H1 (cell line): ENCODE results near the gene RPL37A. TPM values are rescaled to one million over a fixed set of nuclear protein-coding genes. Genes with fewer than 3 reads are reported as not detected.

Source experiments
- CTCF ChIA-PET: fragments of 300-600 bp; sonication (Branson Sonifier 250); formaldehyde crosslinking; loops from one replicate; lab custom pipeline; 2021; ENCODE audit not compliant: partially characterized antibody; lab: Charles Lee
- POLR2A ChIA-PET: fragments of 300-600 bp; sonication (Branson Sonifier 250); formaldehyde crosslinking; loops from one replicate; lab custom pipeline; 2021; ENCODE audit warnings: inconsistent platforms; ENCODE audit not compliant: partially characterized antibody; lab: Charles Lee
- DNase-seq, 2 experiments: peaks; one replicate each; pipeline versions ENCODE4 v3.0.0 to v3.0.0-alpha.2; 2010 to 2022; ENCODE audit warnings: low spot score in 2 of 2, low read depth in 1 of 2, mixed read lengths in 1 of 2
- FAIRE-seq: peaks from 2 replicates; lab custom pipeline; 2011; peaks lifted over from hg19 to GRCh38; lab: Jason Lieb, UNC
- H2AFZ ChIP-seq: 2 replicates; pipeline ENCODE4 v1.8.1; 2012; ENCODE audit warnings: low read length, inconsistent platforms
- H2AK5ac ChIP-seq: 2 replicates; pipeline ENCODE4 v1.6.1; 2013; ENCODE audit warnings: low read depth, low read length
- H2BK120ac ChIP-seq: replicated peaks from 2 replicates; pipeline ENCODE3; 2013; ENCODE audit warnings: low read depth, low read length, inconsistent platforms
- H2BK12ac ChIP-seq: 2 replicates; pipeline ENCODE4 v1.6.1; 2013; ENCODE audit warnings: low read depth, low read length
- H2BK15ac ChIP-seq: 2 replicates; pipeline ENCODE4 v1.6.1; 2013; ENCODE audit warnings: low read length
- H2BK20ac ChIP-seq: 2 replicates; pipeline ENCODE4 v1.6.1; 2013; ENCODE audit warnings: low read length
- H2BK5ac ChIP-seq: 2 replicates; pipeline ENCODE4 v1.6.1; 2013; ENCODE audit warnings: low read depth, low read length
- H3K14ac ChIP-seq: 2 replicates; pipeline ENCODE4 v1.6.1; 2013; ENCODE audit warnings: inconsistent platforms; ENCODE audit not compliant: insufficient read length
- H3K18ac ChIP-seq: 2 replicates; pipeline ENCODE4 v1.6.1; 2013; ENCODE audit warnings: low read length; ENCODE audit errors: extremely low read depth
- H3K23ac ChIP-seq: 2 replicates; pipeline ENCODE4 v1.6.1; 2013; ENCODE audit warnings: inconsistent platforms; ENCODE audit not compliant: insufficient read length
- H3K23me2 ChIP-seq: 2 replicates; pipeline ENCODE4 v1.6.1; 2013; ENCODE audit warnings: low read depth, low read length
- H3K27ac ChIP-seq: 2 replicates; pipeline ENCODE4 v1.6.1; 2011; ENCODE audit warnings: low read depth, low read length, inconsistent platforms
- H3K27me3 ChIP-seq, 4 experiments: replicated peaks in 1 of 4; 1 replicate in 1 of 4; 2 replicates in 3 of 4; pipeline versions ENCODE4 v1.6.1 to v1.8.1; 2011 to 2013; ENCODE audit warnings: low read length in 3 of 4, mild to moderate bottlenecking in 3 of 4, inconsistent platforms in 2 of 4, mixed read lengths in 2 of 4, moderate library complexity in 1 of 4; ENCODE audit not compliant: control insufficient read depth in 3 of 4, insufficient read depth in 3 of 4; ENCODE audit errors: extremely low read depth in 1 of 4
- H3K36me3 ChIP-seq, 4 experiments: 2 replicates each; pipeline versions ENCODE4 v1.6.1 to v1.8.1; 2011 to 2013; ENCODE audit warnings: mild to moderate bottlenecking in 4 of 4, low read length in 3 of 4, moderate library complexity in 2 of 4, control low read depth in 1 of 4, inconsistent platforms in 1 of 4; ENCODE audit not compliant: insufficient read depth in 4 of 4, control insufficient read depth in 2 of 4
- H3K4ac ChIP-seq: replicated peaks from 2 replicates; pipeline ENCODE3; 2013; ENCODE audit warnings: low read length, low read depth, mixed read lengths, inconsistent platforms; ENCODE audit not compliant: insufficient read length
- H3K4me1 ChIP-seq, 4 experiments: replicated peaks in 1 of 4; 1 replicate in 1 of 4; 2 replicates in 3 of 4; pipeline versions ENCODE4 v1.6.1 to v1.8.1; 2011 to 2013; ENCODE audit warnings: low read length in 3 of 4, inconsistent platforms in 2 of 4, mixed read lengths in 1 of 4; ENCODE audit not compliant: insufficient read depth in 4 of 4, control insufficient read depth in 3 of 4
- H3K4me2 ChIP-seq, 2 experiments: 2 replicates each; pipeline versions ENCODE4 v1.6.1 to v1.8.1; 2011 to 2013; ENCODE audit warnings: low read depth in 2 of 2, low read length in 2 of 2, control low read depth in 1 of 2, inconsistent platforms in 1 of 2, mild to moderate bottlenecking in 1 of 2; ENCODE audit not compliant: insufficient read depth in 1 of 2
- H3K4me3 ChIP-seq, 4 experiments: fragments of 200-600, 300-600 bp in 1 of 4; sonication (generic), shearing (Covaris generic), sonication (Bioruptor Twin) in 1 of 4; 2 replicates each; pipeline versions ENCODE4 v1.5.1 to v1.8.1; 2011 to 2016; ENCODE audit warnings: low read length in 4 of 4, low read depth in 3 of 4, control low read depth in 2 of 4, inconsistent platforms in 2 of 4, mild to moderate bottlenecking in 2 of 4, mixed read lengths in 1 of 4, moderate library complexity in 1 of 4; ENCODE audit not compliant: insufficient read depth in 2 of 4; ENCODE audit errors: extremely low read depth in 1 of 4
- H3K56ac ChIP-seq: replicated peaks from 2 replicates; pipeline ENCODE3; 2013; ENCODE audit warnings: low read depth, mild to moderate bottlenecking, mixed read lengths, low read length, inconsistent platforms; ENCODE audit not compliant: insufficient read length
- H3K79me1 ChIP-seq: 2 replicates; pipeline ENCODE4 v1.6.1; 2013; ENCODE audit warnings: low read depth, low read length, control low read depth
- H3K79me2 ChIP-seq, 2 experiments: 2 replicates each; pipeline versions ENCODE4 v1.6.1 to v1.8.1; 2012 to 2013; ENCODE audit warnings: low read length in 2 of 2, mild to moderate bottlenecking in 2 of 2, inconsistent platforms in 1 of 2; ENCODE audit not compliant: insufficient read depth in 2 of 2, control insufficient read depth in 1 of 2
- H3K9ac ChIP-seq, 4 experiments: replicated peaks in 1 of 4; 1 replicate in 1 of 4; 2 replicates in 3 of 4; pipeline versions ENCODE4 v1.6.1 to v1.8.1; 2011 to 2013; ENCODE audit warnings: low read depth in 3 of 4, low read length in 3 of 4, control low read depth in 2 of 4, mild to moderate bottlenecking in 2 of 4, moderate library complexity in 2 of 4, inconsistent platforms in 1 of 4; ENCODE audit errors: extremely low read depth in 1 of 4
- H3K9me3 ChIP-seq, 2 experiments: 2 replicates each; pipeline versions ENCODE4 v1.6.1 to v1.8.1; 2012 to 2013; ENCODE audit warnings: mild to moderate bottlenecking in 2 of 2, moderate library complexity in 2 of 2, control low read depth in 1 of 2, inconsistent platforms in 1 of 2, low read depth in 1 of 2, low read length in 1 of 2, mixed read lengths in 1 of 2; ENCODE audit not compliant: insufficient read depth in 2 of 2
- H4K20me1 ChIP-seq, 2 experiments: replicated peaks in 1 of 2; 2 replicates each; pipeline versions ENCODE3 to v1.8.1; 2011 to 2013; ENCODE audit warnings: inconsistent platforms in 2 of 2, low read length in 2 of 2, mild to moderate bottlenecking in 1 of 2; ENCODE audit not compliant: insufficient read depth in 2 of 2, control insufficient read depth in 1 of 2
- H4K5ac ChIP-seq: 2 replicates; pipeline ENCODE4 v1.6.1; 2013; ENCODE audit warnings: low read length, low read depth, mixed read lengths, inconsistent platforms; ENCODE audit not compliant: insufficient read length
- H4K8ac ChIP-seq: 2 replicates; pipeline ENCODE4 v1.8.0; 2013; ENCODE audit warnings: mild to moderate bottlenecking, moderate library complexity, low read length, inconsistent platforms; ENCODE audit not compliant: insufficient read depth; ENCODE audit errors: extremely low read depth
- H4K91ac ChIP-seq: replicated peaks from 2 replicates; pipeline ENCODE3; 2013; ENCODE audit warnings: low read length, mixed read lengths, inconsistent platforms; ENCODE audit not compliant: insufficient read length
- CHD1 ChIP-seq: IDR thresholded peaks from 2 replicates; pipeline ENCODE4 v1.6.1; 2012; ENCODE audit warnings: low read depth, low read length, improper control_type of control experiment
- KDM1A ChIP-seq: fragments of 200-600, 300-600 bp; sonication (generic); IDR thresholded peaks from 2 replicates; pipeline ENCODE4 v1.7.1; 2016; ENCODE audit warnings: mild to moderate bottlenecking, low read length, borderline replicate concordance
- WGBS, 2 experiments: shearing (Covaris generic) in 1 of 2; methylation state at CpG; one replicate each; pipeline versions ENCODE4 v1.1.6 to v1.1.7; 2013 to 2015; ENCODE audit warnings: low lambda C conversion rate in 2 of 2, mixed read lengths in 2 of 2, inconsistent platforms in 1 of 2, low coverage in 1 of 2, missing lambda C conversion rate in 1 of 2; ENCODE audit not compliant: insufficient replicate concordance in 2 of 2, insufficient coverage in 1 of 2, insufficient read length in 1 of 2; ENCODE audit errors: extremely low coverage in 1 of 2, missing lambda C conversion rate in 1 of 2; 5-methylcytosine and 5-hydroxymethylcytosine counted together
- polyA plus RNA-seq, 7 experiments: library from polyadenylated mRNA; depleted of rRNA in 3 of 7; stranded (reverse) in 5 of 7; unstranded in 2 of 7; fragments of >200 nt in 5 of 7; fragments of 200-250 nt in 2 of 7; gene quantifications; 1 replicate in 5 of 7; 2 replicates in 1 of 7; 4 replicates in 1 of 7; pipeline versions ENCODE4 v1.2.1 to v1.2.3, GENCODE V29; 2011 to 2013; ENCODE audit warnings: missing spikeins in 2 of 7, mixed read lengths in 2 of 7
- total RNA-seq: library from RNA; stranded (reverse); fragmentation: NEBNext Ultra II Directional; extraction: Animal tissue kit (Norgen Biotek cat#: 25700); gene quantifications from 2 replicates; pipeline ENCODE4 v1.2.1, GENCODE V29; 2021

RPL37A gene
- total and polyA plus RNA-seq, 2 of the 8 experiments (the other 6 are each of a cell fraction or from before 2014, with no cell fraction given): 1,737 to 3,180 TPM

GRCh38 chr2:216499641-216500218, 1.1 kb downstream of the RPL37A start:
- POLR2A ChIA-PET: interaction anchor here (0.6 to 7.2 kb wide), 9 partner anchors 9 to 416 kb away, joined by 3 to 65 read pairs (median 4); partner anchors contain the start of gene MARCHF4
- peak overlapping the region; percentile 27 for H3K56ac ChIP-seq
- WGBS, 2 experiments: 39% methylated on average over 6 of the region's 6 CpGs; no CpG with 5 or more reads in 1 of the 2 experiments

More at GRCh38 chr2:216499641-216500218, 1.1 kb downstream of the RPL37A start:
- peaks cover 2 to 12% (median 4%) of the 10 kb centered on the region in 4 experiments; a peak in 6 of 7 replicates for H3K4me1 ChIP-seq
- FAIRE-seq: no peak
- H3K18ac ChIP-seq: peak overlapping the region; percentile 34; the same call in 1 of the 2 replicates
- H2AFZ ChIP-seq: no peak overlapping the region
- peaks cover 5 to 18% of the 10 kb centered on the region in 2 experiments for H4K20me1 ChIP-seq
- H2BK120ac ChIP-seq: no peak overlapping the region
- H3K79me2 ChIP-seq: peaks cover 16 to 47% of the 10 kb centered on the region in 2 experiments
- no peak overlapping the region; the same call in 1 of the 2 replicates for H2BK5ac ChIP-seq
- peak overlapping the region; percentile 94 to 99 (median 97) for H3K9ac ChIP-seq
- H2BK20ac ChIP-seq: no peak overlapping the region
- H2BK15ac ChIP-seq: no peak overlapping the region
- DNase-seq: no peak
- no peak overlapping the region for H4K91ac ChIP-seq
- peak overlapping the region; percentile 86 to 97 (median 92) for H3K4me3 ChIP-seq
- H4K5ac ChIP-seq: peak overlapping the region; percentile 67
- no peaks in the 10 kb centered on the region for H3K9me3 ChIP-seq
- peak overlapping the region; percentile 75 to 100 for H3K4me2 ChIP-seq
- H4K8ac ChIP-seq: no peak overlapping the region
- peaks cover 10% of the 10 kb centered on the region for H3K23me2 ChIP-seq
- H3K4ac ChIP-seq: peak overlapping the region; percentile 57
- CTCF ChIA-PET: no interaction called here
- 0 out of 2 replicates have a peak, but pooled peaks cover 5% of the 10 kb centered on the region for H3K79me1 ChIP-seq
- H3K36me3 ChIP-seq: peaks cover 32 to 56% (median 52%) of the 10 kb centered on the region in 4 experiments
- no peak for TF ChIP-seq KDM1A
- 0 out of 2 replicates have a peak, but pooled peaks have one; percentile 43 for TF ChIP-seq CHD1
- peak overlapping the region; percentile 86 for H3K27ac ChIP-seq
- no peaks in the 10 kb centered on the region for H3K27me3 ChIP-seq
- no peak overlapping the region for H3K14ac ChIP-seq
- H2AK5ac ChIP-seq: no peak overlapping the region
- H2BK12ac ChIP-seq: no peak overlapping the region
- H3K23ac ChIP-seq: no peak overlapping the region
